GM04503 (cell line): Measurements from ENCODE around the gene GSK3B.

Experiments
- DNase-seq: peaks from one replicate; pipeline ENCODE4 v3.0.0-alpha.2; 2012; ENCODE audit warnings: low read depth

Gene GSK3B

DNA sequence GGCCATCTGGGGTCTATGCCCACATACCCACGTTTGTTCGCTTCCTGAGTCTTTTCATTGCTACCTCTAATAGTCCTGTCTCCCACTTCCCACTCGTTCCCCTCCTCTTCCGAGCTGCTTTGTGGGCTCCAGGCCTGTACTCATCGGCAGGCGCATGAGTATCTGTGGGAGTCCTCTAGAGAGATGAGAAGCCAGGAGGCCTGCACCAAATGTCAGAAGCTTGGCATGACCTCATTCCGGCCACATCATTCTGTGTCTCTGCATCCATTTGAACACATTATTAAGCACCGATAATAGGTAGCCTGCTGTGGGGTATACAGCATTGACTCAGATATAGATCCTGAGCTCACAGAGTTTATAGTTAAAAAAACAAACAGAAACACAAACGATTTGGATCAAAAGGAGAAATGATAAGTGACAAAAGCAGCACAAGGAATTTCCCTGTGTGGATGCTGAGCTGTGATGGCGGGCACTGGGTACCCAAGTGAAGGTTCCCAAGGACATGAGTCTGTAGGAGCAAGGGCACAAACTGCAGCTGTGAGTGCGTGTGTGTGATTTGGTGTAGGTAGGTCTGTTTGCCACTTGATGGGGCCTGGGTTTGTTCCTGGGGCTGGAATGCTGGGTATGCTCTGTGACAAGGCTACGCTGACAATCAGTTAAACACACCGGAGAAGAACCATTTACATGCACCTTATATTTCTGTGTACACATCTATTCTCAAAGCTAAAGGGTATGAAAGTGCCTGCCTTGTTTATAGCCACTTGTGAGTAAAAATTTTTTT is 276.5 kb downstream of the GSK3B start:
- DNase-seq: no peak

DNA sequence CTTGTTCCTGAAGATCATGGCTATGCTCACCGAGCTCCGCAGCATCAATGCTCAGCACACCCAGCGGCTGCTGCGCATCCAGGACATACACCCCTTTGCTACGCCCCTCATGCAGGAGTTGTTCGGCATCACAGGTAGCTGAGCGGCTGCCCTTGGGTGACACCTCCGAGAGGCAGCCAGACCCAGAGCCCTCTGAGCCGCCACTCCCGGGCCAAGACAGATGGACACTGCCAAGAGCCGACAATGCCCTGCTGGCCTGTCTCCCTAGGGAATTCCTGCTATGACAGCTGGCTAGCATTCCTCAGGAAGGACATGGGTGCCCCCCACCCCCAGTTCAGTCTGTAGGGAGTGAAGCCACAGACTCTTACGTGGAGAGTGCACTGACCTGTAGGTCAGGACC is 277.2 kb downstream of the GSK3B start:
- DNase-seq: no peak

DNA sequence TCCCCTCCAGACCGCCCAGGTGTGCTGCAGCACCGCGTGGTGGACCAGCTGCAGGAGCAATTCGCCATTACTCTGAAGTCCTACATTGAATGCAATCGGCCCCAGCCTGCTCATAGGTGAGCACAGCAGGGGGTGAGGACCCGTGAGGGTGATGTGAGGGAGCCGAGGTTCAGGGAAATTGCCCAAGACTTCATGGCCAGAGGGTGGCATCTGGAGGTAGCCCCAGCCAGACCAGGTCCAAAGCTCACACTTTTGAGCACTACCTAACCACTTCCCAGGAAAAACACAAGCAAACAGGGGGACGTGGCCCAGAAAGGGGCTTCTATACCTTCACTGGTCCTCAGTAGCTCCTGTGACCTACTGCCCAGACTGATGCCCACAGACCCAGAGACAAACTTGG is 278.5 kb downstream of the GSK3B start:
- no peak for DNase-seq

DNA sequence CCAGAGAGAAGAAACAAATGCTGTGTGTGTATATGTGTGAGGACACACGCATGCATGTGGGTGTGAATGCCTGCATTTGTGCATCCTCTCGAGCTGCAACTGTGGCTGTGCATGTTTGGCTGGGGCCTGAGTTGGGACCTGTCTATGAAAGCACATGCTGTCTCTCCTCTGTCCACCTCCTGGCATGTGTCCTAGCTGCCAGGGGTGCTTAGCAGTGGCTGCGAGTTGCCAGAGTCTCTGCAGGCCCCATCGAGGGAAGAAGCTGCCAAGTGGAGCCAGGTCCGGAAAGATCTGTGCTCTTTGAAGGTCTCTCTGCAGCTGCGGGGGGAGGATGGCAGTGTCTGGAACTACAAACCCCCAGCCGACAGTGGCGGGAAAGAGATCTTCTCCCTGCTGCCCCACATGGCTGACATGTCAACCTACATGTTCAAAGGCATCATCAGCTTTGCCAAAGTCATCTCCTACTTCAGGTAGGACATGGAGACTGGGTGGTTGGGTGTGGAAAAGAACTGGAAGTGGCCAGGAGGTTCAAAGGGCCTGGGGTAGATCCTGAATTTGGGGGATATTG is 281.7 kb downstream of the GSK3B start:
- no peak for DNase-seq

DNA sequence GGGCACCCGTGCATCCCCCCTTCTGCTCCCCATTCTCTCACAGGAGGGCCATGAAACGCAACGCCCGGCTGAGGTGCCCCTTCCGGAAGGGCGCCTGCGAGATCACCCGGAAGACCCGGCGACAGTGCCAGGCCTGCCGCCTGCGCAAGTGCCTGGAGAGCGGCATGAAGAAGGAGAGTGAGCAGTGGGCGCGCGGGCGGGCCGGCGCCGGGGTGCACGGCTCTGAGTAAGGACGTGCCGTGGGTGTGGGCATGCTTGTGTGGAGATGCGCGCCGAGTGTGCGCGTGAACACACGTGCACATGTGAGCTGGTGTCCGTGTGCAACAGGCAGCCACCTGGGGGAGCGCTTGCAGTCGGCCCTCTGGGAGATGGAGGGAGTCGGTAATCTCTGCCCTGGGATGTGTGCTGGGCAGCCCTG is 284.2 kb downstream of the GSK3B start:
- no peak for DNase-seq

DNA sequence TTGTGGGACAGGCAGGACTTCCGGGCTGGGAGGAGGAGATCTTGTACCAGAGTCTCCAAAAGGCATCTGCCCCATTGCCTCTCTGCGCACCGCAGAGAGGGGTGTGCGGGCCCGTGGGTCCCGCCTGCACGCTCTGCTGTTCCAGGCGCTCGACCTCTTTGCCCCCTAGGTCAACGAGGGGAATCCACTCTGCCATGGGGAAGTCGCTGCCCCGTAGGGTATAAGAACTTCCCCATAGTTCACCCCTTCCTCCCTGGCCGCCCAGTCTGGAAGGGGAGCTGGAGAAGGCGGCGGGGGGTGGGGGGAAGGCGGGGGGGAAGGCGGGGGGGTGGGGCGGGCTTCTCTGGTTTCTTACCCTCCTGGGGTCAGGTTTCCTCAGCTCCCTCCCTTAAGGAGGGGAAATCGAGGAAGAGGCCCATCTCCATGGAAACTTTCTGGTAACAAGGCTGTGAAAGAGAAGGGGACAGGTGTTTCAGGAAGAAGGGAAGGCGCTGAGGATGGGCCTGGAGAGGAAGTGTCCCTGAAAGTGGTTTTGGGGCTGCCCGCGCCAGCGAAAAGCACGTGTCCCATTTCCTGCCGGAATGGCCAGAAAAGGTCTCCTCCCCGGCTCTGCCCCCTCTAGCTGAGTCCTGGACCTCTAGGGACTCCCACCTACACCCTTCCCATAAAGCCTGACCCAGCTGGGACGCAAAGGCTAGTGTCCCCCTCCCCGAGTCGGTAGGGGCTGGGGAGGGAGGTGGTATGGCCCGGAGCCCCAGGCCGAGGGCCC is 284.8 kb downstream of the GSK3B start:
- DNase-seq: no peak

DNA sequence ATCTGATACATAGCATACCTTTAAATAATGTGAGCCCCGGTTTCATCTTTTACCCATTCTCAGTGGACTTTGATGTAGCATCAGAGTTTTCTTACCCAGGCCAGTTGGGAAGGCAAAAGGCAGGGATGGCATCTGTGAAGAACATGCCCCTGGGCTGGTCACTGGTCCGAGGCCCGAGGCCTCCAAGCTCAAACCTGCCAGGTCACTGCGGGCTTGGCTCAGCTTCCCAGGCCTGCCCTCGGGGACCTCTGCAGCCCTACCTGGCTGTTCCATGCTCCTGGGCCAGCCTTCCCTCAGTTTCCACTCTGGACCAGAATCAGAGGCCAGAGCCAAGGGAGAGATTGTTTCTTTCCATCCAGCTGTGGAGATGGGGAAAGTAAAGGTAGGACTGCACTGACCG is 285.4 kb downstream of the GSK3B start:
- DNase-seq: no peak

DNA sequence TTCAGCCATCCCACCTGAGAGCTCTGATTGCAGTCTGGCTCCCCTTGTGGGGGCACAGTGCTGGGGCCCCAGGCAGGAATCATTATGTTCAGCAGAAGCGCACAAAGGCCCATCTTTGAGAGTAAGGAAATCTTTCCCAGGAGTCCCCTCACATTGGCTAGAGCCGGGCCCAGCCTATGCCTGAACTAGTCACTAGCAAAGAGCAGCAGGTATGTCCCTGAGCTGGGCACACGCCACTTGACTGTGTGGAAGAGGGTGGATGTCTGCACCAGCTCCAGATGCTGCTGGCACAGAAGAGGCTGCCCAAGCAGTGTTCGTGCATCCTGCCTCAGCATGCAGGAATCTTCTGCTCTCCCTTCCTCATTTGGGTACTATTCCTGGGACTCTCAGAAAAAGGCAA is 286.0 kb downstream of the GSK3B start:
- no peak for DNase-seq

DNA sequence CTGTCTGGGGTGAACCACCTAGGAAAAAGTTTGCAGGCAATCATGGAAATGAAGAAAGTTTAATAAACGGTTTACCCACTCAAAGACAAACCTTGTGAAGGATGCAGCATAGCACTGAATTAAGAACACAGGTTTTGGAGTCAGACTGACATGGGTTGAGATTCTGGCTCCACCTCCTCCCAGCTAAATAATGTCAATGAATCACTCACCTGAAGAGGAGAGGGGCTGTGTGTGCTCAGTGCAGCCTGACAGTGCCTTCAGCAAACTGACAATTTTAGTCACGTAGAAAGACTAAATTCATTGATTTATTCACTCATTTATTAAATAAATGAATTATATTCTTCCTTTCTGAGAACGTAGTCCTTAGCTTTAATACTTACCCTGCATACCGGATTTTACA is 293.4 kb downstream of the GSK3B start:
- no peak for DNase-seq

DNA sequence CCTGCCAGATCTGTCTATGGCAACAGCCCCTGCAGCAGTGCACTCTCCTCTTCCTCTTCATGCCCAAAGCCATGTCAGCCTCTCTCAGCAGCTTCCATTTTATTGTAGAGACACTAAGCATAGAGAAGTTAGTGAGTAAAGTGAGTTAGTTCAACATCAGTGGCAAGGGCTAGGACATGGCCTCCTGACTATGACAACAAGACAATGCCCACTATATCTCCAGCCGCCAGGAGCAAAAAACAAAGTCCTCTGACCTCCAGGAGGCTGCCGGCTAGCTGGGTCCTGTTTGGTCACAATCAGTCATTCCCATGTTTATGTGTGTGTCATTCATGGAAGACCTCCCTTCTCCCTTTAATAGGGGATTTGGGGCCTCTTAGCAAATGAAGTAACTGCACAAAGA is 297.5 kb downstream of the GSK3B start:
- no peak for DNase-seq

DNA sequence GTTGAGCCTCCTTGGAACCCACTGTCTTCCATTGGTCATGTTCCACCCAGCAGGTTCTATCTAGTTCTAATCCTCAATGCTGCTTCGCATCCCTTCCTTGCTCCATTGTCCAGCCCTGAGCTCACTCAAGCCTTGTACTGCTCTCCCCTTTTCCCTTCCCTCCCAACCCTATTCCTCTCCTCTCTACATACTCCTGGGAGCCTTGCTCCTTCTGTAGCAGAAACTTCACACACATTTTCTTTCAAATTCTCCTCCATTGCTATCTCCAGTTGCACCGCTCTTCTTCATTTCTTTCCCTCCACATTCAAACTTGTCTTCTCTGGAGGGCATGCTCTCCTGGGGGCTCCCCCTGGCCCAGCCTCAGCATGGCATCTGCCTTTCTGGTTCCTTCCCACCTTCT is 297.9 kb downstream of the GSK3B start:
- no peak for DNase-seq

DNA sequence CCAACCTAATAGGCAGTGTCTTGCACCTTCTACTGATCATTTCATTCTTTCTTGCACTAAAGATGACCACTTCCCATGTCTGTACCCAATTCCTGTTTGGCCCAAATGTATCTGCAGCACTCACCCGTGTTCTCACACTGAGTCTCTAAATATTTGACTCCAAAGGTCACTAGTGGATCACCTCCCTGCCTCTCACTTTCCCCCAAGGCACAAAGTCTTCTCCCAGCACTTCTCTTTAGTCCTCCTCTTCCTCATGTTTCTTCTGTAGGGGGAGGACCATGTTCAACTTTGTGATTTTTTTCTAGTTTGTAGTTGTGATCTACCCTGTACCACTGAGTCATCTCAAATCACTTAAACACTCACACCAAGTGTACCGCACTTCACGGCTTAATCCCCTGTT is 298.4 kb downstream of the GSK3B start:
- no peak for DNase-seq

DNA sequence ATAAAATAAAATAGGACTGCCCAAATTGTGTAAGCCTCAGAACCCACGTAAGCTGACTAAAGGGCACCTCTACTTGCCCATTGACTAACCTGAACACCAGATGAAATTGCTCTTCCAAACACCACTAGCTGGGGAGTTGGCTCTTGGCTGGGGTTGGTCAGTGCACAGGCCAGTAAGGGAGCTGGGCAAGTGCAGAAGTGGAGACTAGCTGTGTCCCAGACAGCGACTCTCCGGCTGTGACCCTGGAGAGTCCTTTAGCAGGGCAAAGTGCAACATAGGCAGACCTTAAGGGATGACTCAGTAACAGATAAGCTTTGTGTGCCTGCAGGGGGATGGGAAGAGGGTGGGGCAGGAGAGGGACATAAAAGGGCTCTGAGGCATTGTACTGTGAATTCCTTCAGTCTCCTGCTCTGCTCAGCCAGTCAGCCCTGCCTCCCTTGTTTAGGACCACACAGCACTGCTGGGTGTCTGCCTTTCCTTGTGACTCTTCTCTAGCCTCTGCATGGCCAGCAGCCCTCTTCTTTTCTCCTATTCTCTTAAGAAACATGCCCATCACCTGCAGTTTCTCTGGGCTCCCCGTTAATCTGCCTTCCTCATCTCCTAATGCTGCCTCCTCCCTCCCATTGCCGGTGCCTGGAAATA is 299.2 kb downstream of the GSK3B start:
- DNase-seq: no peak

DNA sequence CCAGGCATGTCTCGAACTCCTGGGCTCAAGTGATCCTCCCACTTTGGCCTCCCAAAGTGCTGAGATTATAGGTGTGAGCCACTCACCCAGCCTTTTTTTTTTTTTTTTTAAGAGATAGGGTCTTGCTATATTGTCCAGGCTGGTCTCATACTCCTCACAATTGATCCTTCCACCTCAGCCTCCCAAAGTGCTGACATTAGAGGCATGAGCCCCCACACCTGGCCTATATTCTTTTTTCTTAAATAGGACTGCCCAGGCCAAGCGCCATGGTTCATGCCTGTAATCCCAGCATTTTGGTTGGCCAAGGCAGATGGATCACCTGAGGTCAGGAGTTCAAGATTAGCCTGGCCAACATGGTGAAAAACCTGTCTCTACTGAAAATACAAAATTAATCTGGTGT is 299.8 kb downstream of the GSK3B start:
- no peak for DNase-seq

DNA sequence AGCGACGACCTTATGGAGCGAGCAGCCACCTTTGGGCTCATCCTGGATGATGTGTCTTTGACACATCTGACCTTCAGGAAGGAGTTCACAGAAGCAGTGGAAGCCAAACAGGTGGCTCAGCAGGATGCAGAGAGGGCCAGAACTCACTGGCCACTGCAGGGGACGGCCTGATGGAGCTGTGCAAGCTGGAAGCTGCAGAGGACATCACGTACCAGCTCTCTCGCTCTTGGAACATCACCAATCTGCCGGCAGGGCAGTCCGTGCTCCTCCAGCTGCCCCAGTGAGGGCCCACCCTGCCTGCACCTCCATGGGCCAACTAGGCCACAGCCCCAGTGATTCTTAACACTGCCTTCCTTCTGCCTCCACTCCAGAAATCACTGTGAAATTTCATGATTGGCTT is 302.0 kb downstream of the GSK3B start:
- no peak for DNase-seq

DNA sequence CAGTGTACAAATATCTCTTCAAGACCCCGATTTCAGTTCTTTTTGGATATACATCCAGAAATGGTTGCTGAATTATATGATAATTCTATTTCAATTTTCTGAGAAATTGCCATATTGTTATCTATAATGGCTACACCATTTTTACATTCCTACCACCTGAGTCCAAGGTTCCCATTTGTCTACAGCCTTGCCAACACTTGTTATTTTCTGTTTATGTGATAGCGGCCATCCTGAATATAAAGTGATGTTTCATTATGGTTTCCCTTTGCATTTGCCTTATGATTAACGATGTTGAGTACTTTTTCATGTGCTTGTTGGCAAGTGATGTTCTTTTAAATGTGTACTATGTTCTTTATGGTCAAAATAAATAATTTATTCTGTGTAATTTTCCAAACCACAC is 303.9 kb downstream of the GSK3B start:
- DNase-seq: no peak

DNA sequence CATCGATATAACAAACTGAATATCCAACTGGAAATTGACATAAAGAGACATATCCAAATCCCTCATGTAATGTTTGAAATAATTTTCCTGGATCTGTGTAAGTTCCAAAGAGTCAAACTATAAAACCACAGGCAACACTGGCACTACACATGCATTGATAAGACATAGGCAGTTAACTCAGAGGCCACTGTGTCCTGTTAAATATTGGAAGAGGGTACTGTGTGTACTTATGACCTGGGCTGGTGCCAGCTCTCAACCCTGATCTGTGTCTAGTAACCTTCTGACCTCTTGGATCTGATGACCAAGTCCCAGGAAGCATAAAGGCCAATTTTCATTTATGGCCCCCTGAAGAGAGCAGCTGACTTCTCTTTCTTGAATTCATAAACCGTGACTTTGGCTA is 307.8 kb downstream of the GSK3B start:
- no peak for DNase-seq

DNA sequence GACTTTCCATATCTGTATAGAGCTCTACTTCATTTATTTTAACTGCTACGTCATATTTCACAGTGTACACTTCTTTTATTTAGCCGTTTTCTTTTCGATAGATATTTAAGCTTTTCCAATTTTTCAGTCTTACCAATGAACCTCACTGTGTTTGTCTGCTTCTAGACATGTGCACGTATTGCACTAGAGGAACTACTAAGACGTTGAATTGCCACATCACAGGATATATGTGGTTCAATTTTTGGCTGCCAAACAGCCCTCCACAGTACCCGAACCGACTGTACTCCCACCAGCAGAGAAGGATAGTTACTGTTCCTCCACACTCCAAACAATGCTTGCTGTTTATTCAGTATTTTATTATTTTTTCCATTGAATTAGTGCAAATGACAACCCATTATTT is 310.4 kb downstream of the GSK3B start:
- DNase-seq: no peak

DNA sequence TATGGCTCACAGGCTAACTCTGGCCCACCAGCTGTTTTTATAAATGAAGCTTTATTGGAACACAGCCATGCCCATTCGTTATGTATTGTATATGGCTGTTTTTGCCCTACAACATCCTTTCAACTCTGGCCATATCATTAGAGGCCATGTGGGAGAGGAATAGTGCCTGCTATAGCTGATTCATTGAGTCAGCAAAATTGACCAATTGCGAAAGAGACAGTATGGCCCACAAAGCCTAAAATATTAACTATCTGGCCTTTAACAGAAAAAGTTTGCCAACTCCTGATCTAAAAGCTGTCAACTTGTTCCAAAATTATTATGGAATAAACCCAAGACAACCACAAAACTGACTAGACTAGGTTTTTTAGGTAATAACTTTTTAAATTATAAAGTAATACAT is 311.0 kb downstream of the GSK3B start:
- DNase-seq: no peak

DNA sequence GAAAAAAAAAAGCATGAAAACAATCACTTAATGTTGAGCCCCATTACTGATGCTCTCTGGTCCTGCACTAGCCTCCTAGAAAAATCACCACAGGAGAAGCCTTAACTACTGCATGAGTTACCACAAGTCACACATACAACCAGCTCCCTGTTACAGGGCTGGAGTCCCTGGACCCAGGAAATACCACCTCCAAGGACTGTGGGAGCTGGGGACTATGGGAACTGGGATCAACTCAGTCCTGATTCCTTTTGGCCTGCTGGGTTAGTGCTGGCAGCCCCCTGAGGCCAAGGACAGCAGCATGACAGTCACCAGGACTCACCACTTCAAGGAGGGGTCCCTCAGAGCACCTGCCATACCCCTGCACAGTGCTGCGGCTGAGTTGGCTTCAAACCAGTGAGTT is 311.8 kb downstream of the GSK3B start:
- DNase-seq: no peak

DNA sequence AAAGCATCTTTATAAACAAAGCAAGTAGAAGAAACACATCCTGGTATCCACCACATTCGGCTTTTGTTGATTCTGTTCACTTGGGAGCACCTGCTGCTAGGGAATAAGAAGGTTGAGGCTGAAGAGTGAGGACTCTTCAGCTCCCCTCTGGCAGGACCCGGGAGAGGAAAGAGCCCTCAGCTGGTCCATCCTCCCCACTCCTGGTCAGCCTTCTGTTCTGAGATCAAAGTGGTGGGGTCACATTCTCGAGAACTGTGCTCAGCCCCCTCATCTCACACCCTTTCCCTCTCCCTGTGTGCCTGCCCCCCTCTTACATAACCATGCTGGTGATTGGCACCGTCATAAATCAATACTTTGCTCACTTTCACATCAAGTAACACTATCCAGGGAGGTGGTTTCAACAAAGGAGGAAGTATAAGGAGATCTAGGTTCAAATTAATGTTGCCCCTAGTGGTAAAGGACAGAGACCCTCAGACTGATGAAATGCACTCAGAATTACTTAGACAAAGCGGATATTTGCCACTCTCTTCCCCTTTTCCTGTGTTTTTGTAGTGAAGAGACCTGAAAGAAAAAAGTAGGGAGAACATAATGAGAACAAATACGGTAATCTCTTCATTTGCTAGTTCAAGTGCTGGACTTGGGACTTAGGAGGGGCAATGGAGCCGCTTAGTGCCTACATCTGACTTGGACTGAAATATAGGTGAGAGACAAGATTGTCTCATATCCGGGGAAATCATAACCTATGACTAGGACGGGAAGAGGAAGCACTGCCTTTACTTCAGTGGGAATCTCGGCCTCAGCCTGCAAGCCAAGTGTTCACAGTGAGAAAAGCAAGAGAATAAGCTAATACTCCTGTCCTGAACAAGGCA is 312.7 kb downstream of the GSK3B start, which contains the start of gene NR1I2:
Gene NR1I2 (plus strand): TSS at position 772 of the 869 bp plus-strand sequence.
- no peak for DNase-seq
